Stimulated activated effector memory CD8-positive, alpha-beta T cell treated with anti-CD3 and anti-CD28 coated beads, Interleukin-12 subunit alpha, Interleukin-12 subunit beta, amount 100 ng/mL, for 72 hours (primary cell): ENCODE data around the gene CBX4.
A peak's percentile ranks its signal among the peaks of the same experiment; 100 is the strongest.
"Not testable (repeated sequence)": the region's sequence is repeated elsewhere in the genome, so short reads cannot be mapped to it uniquely, and the experiment has no call there.

Experiments
- ATAC-seq: fragments of 150-1000 bp; cut with Tn5 transposase; 2 replicates; pipeline ENCODE4 v1.10.0; 2021
- DNase-seq, 2 donors: peaks; one replicate each; pipeline ENCODE4 v3.0.0; 2021 to 2022; ENCODE audit warnings: low spot score in 2 of 2
- H3K27ac Mint-ChIP-seq: one replicate; pipeline ENCODE4 v1.8.0; 2022; ENCODE audit warnings: mild to moderate bottlenecking, mixed read lengths
- H3K36me3 Mint-ChIP-seq: one replicate; pipeline ENCODE4 v1.8.0; 2022; ENCODE audit warnings: mild to moderate bottlenecking, mixed read lengths
- H3K4me1 Mint-ChIP-seq: one replicate; pipeline ENCODE4 v1.8.0; 2022; ENCODE audit warnings: mixed read lengths
- H3K4me3 Mint-ChIP-seq: one replicate; pipeline ENCODE4 v1.8.0; 2022; ENCODE audit warnings: mild to moderate bottlenecking, mixed read lengths
- H3K9me3 Mint-ChIP-seq: one replicate; pipeline ENCODE4 v1.8.0; 2022; ENCODE audit warnings: mixed read lengths

The CBX4 gene

DNA sequence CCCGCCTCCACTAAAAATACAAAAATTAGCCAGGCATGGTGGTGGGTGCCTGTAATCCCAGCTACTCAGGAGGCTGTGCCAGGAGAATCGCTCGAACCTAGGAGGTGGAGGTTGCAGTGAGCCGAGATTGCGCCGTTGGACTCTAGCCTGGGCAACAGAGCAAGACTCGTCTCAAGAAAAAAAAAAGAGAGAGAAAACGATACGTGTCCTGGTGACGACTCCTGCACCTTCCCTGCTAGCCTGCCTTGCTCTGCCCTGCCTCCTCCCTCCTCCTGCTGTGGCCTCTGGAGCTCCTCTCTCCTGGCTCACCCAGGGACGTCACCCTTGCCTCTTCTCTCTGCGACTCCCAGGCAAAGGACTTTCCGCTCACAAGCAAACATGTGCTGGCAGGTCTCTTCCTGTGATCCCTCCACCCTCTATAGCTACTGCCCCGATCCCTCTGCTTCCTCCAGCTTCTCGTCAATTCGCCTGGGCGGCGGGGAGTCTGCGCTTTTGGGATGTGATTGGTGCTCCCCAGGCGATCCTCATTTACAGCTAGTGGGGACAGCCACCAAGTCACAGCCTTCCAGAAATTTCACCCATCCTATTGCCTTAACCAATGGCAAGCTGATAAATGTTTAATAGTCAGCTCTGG, 25.5 kb upstream of the CBX4 start:
- H3K27ac Mint-ChIP-seq = no peak overlapping the region
- no peak for DNase-seq
- no peaks in the 10 kb centered on the region for H3K36me3 Mint-ChIP-seq
- H3K9me3 Mint-ChIP-seq = no peaks in the 10 kb centered on the region
- H3K4me3 Mint-ChIP-seq = no peak overlapping the region
- H3K4me1 Mint-ChIP-seq = peaks cover 5% of the 10 kb centered on the region
- ATAC-seq = no peak

DNA sequence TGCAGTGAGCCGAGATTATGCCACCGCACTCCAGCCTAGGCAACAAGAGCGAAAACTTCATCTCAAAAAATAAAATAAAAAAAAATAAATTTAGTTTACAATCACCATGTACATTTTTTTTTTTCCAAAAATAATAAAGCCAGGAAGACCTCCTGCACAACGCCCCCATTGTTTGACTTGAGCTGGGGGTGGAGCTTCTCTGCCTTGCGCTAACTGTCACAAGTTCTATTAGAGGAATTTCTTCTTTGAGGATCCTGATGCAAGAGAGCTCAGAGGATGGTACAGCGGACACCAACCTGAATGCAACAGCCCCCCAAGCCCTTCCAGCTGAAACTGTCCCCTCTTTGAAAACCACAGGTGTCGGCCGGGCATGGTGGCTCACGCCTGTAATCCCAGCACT, 24.9 kb upstream of the CBX4 start:
- no peaks in the 10 kb centered on the region for H3K36me3 Mint-ChIP-seq
- H3K9me3 Mint-ChIP-seq = no peaks in the 10 kb centered on the region
- H3K27ac Mint-ChIP-seq = no peak overlapping the region
- DNase-seq = no peak
- peaks cover 5% of the 10 kb centered on the region for H3K4me1 Mint-ChIP-seq
- no peak for ATAC-seq
- H3K4me3 Mint-ChIP-seq = no peak overlapping the region

DNA sequence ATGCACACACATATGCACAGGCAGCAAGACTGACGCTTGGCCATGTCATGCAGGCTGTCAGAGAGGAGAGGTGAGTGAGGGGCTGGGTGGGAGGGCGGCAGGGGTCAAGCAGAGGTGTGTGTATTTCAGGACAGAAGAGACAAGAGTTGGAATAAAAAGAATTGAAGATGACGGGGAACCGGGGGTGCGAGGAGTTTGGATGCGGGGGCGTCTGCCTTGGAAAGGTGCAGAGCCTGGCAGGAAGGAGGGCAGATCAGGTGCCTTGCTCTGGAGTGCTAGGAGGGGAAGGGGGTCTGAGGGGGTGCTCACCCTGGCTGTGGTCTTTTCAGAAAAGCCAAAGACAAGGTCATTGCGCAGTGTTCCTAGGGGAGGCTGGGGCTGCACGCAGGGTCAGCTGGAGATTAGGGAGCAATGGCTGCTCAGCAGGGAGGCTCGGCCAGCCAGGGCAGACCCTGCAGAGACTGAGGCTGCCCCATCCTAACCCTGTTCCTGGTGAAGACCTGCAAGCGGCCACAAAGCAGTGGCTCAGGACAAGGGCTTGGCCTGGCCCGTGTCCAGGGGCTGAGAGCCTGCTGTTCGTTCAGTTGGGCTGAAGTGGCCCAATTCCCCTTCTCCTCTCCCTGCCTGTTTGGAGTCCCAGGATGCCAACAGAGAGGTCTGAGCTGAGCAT, 23.7 kb upstream of the CBX4 start:
- H3K27ac Mint-ChIP-seq = no peak overlapping the region

DNA sequence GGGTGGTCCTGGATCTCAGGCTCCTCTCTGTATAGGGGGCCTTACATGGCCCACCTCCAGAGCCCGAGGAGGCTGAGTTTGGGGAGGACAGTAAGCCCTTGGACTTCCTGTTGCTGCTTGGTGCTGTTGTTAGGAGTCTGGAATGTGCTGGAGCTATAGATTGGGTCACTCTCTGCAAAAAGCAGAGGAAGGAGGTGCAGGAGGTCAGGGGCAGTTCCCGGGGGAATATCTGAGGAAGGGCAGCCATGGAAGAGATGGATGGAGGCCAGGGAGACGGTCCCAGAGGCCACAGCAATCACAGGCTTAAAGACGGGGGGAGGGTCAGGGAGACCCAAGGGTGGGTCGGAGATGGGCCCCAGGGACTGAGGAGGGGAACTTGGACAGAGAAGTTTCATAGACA, 23.0 kb upstream of the CBX4 start:
- H3K4me3 Mint-ChIP-seq = no peak overlapping the region
- ATAC-seq = no peak
- peaks cover 4% of the 10 kb centered on the region for H3K36me3 Mint-ChIP-seq
- H3K4me1 Mint-ChIP-seq = peaks cover 5% of the 10 kb centered on the region
- no peak for DNase-seq
- H3K9me3 Mint-ChIP-seq = no peaks in the 10 kb centered on the region
- H3K27ac Mint-ChIP-seq = no peak overlapping the region

More for the DNA sequence above, 23.7 kb upstream of the CBX4 start:
- Mint-ChIP-seq H3K4me3 (no peak overlapping the region), H3K36me3 (no peaks in the 10 kb centered on the region), H3K9me3 (no peaks in the 10 kb centered on the region), H3K4me1 (peaks cover 5% of the 10 kb centered on the region)
- DNase-seq (no peak), ATAC-seq (no peak)

DNA sequence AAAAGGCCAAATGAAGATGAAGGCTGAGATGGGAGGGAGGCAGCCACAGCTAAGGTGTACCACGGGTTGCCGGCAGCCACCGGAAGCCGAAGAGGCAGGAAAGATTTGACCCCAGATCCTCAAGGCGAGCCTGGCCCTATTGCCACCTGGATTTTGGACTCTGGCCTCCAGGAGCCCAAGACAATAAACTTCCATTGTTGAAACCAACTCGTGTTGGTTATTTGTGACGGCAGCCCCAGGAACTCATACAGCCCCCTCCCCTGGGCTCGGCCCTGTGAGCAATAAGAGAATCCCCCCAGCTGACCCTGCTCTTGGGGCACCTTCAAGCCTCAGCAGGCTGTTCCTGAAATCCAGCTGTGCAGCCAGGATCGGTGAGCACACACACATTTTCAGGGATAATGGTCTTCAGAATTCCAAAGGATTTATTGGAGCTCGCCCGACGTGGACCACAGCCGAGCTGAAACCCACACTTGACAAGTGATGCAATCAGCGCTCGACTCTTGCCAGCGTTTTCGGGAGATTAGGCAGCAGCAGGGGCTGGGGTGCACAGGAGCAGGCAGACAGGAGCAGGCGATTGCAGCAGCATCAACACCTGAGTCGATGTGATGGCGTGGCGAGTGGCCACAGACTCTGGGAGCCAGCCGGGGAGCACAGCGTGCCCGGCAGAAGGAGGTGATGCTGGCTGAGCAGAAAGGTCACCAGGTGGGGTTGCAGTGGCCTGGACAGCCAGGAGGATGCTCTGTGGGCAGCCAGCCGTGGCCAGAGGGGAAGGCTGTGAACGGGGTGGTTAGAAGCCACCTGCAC, 22.4 kb upstream of the CBX4 start:
- peaks cover 5% of the 10 kb centered on the region for H3K36me3 Mint-ChIP-seq
- no peak overlapping the region for H3K4me3 Mint-ChIP-seq
- no peak overlapping the region for H3K27ac Mint-ChIP-seq
- DNase-seq (no peak), ATAC-seq (no peak)
- no peaks in the 10 kb centered on the region for H3K9me3 Mint-ChIP-seq
- peaks cover 5% of the 10 kb centered on the region for H3K4me1 Mint-ChIP-seq

DNA sequence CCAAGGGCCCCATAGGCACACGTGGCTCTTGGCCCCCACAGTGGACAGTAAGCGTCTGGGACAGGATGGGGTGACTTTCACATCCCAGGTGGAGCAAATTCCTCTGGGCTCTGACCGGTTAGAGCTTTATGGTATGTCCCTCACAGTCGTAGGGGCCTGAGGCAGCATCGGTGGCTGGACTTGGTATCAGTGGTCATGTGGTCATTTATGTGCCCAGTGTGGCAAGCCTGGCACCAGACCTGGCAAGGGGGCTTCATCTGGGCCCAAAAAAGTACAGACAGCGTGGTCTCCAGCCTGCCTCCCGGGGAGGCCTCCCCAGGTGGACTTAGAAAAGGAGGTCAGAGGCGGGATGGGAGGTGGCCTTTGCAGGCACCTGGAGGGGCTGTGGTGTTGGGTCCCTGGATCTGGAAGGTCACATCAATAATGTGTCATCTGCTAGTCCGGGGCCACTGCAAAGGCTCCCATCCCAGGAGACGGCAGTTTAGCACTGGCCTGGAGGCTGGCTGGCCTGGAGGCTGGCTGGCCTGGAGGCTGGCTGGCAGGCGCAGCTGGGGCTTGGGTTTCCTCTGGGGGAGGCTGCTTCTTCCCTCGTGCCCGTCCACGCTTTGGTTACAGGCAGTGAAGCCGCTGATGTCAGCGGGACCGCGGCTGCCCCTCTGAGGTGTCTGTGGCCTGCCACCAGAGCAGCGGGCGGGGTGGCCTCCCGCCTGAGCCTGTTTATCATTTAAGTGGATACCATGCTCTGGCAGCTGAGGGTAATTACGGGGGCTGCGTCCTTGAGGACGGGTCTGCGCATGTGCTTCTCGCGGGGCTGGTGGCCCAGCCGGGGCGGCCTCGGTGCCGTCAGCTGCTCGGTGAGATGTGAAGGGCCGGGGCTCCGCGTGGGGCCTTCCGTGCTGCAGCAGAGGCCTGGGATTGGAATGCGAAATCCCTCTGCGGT, 20.7 kb upstream of the CBX4 start:
- Mint-ChIP-seq H3K27ac (no peak overlapping the region), H3K36me3 (peaks cover 5% of the 10 kb centered on the region), H3K9me3 (no peaks in the 10 kb centered on the region), H3K4me3 (no peak overlapping the region), H3K4me1 (peaks cover 5% of the 10 kb centered on the region)
- no peak for DNase-seq
- no peak for ATAC-seq

DNA sequence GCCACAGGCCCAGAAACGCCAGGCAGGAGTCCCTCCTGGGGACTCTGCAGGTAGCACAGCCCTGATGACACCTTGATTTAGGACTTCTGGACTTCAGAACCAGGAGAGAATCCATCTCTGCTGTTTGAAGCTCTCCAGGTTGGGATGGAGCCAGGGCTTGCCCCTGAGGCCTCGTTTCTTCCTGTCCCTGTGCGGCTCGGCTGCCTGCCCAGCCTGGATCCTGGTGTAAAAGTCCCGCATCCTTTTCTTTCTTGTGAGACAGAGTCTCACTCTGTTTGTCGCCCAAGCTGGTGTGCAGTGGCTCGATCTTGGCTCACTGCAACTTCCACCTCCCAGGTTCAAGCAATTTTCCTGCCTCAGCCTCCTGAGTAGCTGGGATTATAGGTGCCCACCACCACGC, 17.9 kb upstream of the CBX4 start:
- DNase-seq = no peak
- H3K9me3 Mint-ChIP-seq = no peaks in the 10 kb centered on the region

DNA sequence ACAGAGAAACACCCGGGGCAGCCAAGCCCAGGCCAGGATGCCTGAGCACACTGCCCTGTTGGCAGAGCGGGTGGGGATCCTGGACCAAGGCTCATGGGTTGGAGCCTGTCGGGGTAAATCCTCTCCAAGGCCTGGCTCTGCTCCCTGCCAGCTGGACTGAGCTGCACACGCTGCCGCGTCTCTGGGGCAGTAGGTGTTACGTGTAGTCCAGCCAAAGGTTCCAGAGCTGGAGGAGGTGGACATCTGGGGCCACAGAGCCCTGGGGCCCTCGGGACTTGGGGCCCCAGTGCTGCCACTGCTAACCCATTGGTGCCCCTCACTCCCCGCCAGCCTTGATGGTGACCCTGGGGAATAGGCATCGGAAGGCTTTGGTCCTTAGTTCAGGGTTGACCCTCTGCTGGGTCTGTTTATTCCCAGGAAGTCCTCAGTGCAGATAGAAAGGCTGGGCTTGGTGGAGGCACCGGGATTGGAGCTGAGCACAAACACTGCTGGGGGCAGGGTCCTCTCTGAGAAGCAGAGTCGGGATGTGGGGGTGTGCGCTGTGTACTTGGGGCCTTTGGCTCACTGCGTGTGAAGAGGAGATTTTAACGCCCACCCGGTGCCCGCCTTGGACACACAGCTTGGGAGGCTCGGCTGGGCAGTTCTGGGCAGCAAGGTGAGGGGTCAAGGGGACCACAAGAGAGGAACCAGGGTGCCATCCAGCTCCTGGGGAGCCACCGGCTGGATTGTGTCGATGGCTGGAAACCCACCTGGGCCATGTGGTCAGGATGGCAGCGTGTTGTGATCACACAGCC, 16.3 kb upstream of the CBX4 start:
- no peak overlapping the region for H3K27ac Mint-ChIP-seq
- no peak overlapping the region for H3K4me3 Mint-ChIP-seq
- peaks cover 10% of the 10 kb centered on the region for H3K4me1 Mint-ChIP-seq
- peaks cover 5% of the 10 kb centered on the region for H3K36me3 Mint-ChIP-seq
- DNase-seq = no peak
- no peak for ATAC-seq
- no peaks in the 10 kb centered on the region for H3K9me3 Mint-ChIP-seq

More for the DNA sequence above, 17.9 kb upstream of the CBX4 start:
- no peak for ATAC-seq
- no peak overlapping the region for H3K27ac Mint-ChIP-seq
- peaks cover 5% of the 10 kb centered on the region for H3K36me3 Mint-ChIP-seq
- no peaks in the 10 kb centered on the region for H3K4me1 Mint-ChIP-seq
- H3K4me3 Mint-ChIP-seq = no peak overlapping the region

DNA sequence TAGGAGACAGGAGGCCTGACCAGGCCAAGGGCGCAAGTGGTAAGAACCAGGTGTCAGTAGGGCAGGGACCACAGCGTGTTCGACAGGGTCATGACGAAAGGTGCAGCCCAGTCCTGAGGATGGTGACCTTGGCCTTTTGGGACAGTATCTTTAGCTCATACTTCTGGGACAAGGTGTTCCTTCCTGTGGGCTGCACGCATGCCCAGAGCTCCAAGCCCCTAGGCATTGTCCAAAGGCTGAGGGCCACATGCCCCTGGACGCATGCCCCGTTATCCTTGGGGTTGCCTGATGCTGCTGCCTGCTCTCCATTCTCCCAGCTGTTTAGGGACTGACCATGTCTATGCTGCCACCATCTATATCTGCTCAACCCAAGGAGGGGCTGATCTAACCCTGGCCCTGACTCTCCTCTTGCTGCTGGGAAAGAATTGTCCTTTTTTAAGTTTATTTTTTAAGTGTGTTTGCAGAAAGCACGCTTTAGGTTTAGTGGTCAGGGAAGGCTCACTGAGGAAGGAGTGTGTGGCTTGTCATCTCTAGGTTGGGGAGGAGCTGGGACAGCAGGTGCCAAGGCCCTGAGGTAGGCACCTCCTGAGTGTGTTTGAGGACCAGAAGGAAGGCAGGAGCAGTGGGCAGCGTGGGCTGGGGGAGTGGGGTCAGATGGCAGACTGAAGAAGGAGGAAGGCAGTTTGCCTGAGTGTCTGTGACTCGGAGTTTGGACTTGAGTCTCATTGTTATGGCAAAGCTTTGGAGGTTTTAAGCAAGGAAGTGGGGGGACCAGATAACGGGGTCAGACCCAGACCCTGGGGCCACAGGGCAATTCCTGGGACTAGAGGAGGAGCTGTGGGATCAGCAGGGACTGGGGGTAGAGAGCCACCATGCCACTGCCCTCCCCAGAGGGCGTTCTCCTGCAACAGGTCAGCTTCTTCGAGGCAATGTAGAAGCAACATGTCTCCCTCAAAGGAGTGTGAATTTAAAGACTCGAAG, 15.1 kb upstream of the CBX4 start:
- Mint-ChIP-seq H3K9me3 (no peaks in the 10 kb centered on the region), H3K27ac (no peak overlapping the region), H3K4me3 (no peak overlapping the region), H3K36me3 (peaks cover 5% of the 10 kb centered on the region), H3K4me1 (peaks cover 13% of the 10 kb centered on the region)
- no peak for ATAC-seq
- no peak for DNase-seq

DNA sequence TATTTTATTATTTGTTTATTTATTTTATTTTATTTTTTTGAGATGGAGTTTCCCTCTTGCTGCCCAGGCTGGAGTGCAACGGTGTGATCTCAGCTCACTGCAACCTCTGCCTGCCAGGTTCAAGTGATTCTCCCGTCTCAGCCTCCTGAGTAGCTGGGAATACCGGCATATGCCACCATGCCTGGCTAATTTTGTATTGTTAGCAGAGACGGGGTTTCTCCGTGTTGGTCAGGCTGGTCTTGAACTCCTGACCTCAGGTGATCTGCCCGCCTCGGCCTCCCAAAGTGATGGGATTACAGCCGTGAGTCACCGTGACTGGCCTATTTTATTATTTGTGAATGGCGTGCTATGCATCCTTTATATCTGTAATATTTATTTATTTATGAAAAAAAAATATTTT, 13.9 kb upstream of the CBX4 start:
- Mint-ChIP-seq H3K4me3 (peak overlapping the region; percentile 42), H3K4me1 (peaks cover 13% of the 10 kb centered on the region)
- not testable (repeated sequence) for H3K36me3 Mint-ChIP-seq, ATAC-seq, H3K9me3 Mint-ChIP-seq, DNase-seq, H3K27ac Mint-ChIP-seq

DNA sequence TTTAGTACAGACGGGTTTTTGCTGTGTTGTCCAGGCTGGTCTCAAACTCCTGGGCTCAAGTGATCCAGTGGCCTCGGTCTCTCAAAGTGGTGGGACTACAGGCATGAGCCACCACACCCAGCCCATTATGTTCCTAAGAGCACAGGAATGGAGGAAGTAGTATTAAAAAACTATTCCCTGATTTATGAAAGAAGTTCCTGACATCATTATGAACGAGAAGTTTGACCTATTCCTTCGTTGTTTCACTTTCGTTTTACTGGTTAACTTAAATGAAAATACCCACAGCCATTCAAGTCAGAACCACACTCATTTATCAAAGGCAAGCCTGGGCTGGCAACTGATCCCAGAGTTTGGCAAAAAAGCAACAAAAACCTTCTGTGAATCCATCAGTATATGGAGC, 13.5 kb upstream of the CBX4 start:
- ATAC-seq (no peak), DNase-seq (no peak)
- peaks cover 5% of the 10 kb centered on the region for H3K36me3 Mint-ChIP-seq
- no peaks in the 10 kb centered on the region for H3K9me3 Mint-ChIP-seq
- H3K27ac Mint-ChIP-seq = no peak overlapping the region
- H3K4me3 Mint-ChIP-seq = peak overlapping the region; percentile 42
- peaks cover 13% of the 10 kb centered on the region for H3K4me1 Mint-ChIP-seq

DNA sequence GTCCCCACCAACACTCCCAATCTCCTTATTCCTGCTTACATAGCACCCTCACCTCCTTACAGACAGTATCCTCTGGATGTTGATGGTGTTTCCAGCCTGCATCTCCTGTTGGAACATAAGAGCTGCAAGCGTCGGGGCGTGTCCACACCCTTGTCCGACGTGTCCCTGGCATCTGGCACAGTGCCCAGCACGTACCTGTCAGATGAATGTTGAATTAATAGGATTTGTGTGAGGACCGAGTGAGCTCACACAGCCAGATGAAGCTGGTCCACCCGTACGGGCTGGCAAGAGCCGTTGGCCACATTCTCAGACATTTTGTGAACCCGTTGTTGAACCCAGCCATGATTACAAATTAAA, 12.2 kb upstream of the CBX4 start:
- H3K27ac Mint-ChIP-seq = no peak overlapping the region
- no peaks in the 10 kb centered on the region for H3K9me3 Mint-ChIP-seq
- H3K4me3 Mint-ChIP-seq = no peak overlapping the region
- peaks cover 13% of the 10 kb centered on the region for H3K4me1 Mint-ChIP-seq
- ATAC-seq = no peak
- no peaks in the 10 kb centered on the region for H3K36me3 Mint-ChIP-seq
- DNase-seq = no peak

DNA sequence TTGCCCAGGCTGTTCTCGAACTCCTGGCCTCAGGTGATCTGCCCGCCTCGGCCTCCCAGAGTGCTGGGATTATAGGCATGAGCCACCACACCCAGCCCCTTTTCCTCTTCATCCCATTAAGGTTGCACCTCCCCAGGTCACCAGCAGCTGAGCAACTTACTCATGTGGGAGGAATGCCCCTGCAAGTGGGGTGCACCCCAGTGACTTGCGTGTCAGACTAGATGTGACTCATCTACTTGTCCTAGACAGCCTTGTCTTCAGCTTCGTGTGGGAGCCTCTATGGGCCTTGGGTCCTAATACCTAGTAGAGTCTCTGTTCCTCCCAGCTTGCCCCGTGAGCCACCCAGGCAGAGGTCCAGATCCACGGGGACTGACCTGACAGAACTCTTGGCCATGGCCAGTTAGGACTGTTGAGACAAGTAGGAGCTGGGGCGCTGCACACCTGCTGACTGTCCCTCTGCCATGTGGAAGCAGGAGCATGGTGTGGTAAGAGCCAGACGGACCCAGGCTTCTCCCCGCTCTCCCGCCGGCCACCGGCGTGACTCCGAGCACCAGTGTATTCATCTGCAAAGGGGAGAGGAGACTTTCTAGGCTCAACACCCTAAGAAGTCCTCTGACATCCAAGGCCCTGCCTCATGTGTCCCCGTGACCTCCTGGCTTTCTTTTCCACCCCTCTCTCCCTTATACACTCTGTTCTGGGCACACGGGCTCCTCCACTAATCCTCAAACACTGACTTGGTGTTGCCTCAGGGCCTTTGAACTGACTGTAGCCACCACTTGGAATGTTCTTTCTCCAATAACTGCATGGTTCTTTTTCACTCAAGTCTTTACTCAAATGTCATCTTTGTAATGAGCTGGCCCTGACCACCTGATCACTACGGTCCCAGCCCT, 11.6 kb upstream of the CBX4 start:
- DNase-seq (no peak), ATAC-seq (peak; percentile 79)
- H3K4me3 Mint-ChIP-seq = no peak overlapping the region
- no peaks in the 10 kb centered on the region for H3K9me3 Mint-ChIP-seq
- peaks cover 13% of the 10 kb centered on the region for H3K4me1 Mint-ChIP-seq
- H3K36me3 Mint-ChIP-seq = no peaks in the 10 kb centered on the region
- H3K27ac Mint-ChIP-seq = no peak overlapping the region
